Midbrain (tissue), 1 donor: ENCODE measurements around the gene APEX1.

Experiments
- DNase-seq: peaks from one replicate; lab custom pipeline; 2025; lab: John Stamatoyannopoulos, UW

The APEX1 gene

DNA sequence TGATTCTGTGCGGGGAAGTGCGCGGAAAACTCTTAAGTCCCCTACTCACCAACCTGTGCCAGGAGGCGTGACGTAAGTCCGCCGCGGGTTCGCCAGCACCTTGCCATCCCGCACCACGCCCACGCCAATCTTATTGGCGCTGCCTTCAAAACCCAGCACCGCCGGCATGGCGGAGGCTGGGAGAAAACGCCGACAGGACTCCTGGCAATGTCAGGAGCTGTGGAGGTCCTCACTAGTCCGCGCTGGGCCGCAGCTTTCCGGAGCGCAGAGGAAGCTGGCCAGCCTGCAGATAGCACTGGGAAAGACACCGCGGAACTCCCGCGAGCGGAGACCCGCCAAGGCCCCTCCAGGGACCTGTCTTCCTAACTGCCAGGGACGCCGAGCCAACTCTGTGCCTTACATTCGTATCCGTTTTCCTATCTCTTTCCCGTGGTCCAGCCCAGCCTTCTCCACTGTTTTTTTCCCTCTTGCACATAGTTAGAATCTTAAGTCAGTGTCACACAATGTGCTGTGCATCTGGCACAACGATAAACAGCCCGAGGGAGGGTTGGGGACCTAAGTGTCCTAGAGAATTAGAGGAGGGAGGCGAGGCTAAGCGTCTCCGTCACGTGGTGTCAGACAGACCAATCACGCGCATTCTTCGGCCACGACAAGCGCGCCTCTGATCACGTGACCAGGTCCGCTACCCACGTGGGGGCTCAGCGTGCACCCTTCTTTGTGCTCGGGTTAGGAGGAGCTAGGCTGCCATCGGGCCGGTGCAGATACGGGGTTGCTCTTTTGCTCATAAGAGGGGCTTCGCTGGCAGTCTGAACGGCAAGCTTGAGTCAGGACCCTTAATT, at the start of gene APEX1, which contains the start of gene OSGEP:
APEX1 (plus strand) TSS at position 711 of the 839 bp plus-strand sequence. CDS start 420 bp downstream, outside the sequence.
OSGEP (minus strand) TSS at position 297 of the 839 bp plus-strand sequence; CDS start at position 168, 129 bp downstream.
- peak; percentile 99 for DNase-seq

DNA sequence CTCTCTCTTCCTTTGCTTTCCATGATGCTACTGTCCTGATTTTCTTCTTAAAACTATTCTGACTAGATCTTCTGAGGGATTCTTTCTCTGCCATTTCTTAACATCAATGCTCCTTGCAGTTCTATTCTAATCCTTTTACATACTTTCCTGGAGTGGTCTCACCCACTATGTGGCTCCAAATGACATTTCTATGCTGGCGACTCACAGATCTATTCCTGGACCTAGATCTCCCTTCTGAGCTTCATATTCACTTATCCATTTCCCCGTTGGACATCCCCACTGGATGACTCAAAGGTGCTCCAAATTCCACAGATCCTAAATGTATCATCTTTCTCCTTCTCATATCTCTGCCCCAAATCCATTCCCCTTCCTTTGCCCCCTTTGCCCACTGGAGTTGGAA, 45.8 kb upstream of the APEX1 start:
- DNase-seq = no peak

DNA sequence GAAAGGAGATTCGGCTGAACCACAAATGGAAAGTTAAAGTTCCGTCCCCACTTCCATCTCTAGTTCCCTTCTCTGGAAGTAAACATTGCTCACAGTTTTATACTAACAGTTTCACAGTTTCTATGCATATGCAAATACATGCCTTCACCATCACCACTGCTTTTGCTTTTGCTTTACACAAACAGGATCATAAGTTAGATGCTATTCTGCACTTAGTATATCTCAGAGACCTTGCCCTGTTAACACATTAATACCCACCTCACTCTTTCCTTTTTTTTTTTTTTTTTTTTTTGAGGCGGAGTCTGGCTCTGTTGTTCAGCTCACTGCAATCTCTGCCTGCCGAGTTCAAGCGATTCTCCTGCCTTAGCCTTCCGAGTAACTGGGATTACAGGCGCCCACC, 42.6 kb upstream of the APEX1 start:
- peak; percentile 17 for DNase-seq

DNA sequence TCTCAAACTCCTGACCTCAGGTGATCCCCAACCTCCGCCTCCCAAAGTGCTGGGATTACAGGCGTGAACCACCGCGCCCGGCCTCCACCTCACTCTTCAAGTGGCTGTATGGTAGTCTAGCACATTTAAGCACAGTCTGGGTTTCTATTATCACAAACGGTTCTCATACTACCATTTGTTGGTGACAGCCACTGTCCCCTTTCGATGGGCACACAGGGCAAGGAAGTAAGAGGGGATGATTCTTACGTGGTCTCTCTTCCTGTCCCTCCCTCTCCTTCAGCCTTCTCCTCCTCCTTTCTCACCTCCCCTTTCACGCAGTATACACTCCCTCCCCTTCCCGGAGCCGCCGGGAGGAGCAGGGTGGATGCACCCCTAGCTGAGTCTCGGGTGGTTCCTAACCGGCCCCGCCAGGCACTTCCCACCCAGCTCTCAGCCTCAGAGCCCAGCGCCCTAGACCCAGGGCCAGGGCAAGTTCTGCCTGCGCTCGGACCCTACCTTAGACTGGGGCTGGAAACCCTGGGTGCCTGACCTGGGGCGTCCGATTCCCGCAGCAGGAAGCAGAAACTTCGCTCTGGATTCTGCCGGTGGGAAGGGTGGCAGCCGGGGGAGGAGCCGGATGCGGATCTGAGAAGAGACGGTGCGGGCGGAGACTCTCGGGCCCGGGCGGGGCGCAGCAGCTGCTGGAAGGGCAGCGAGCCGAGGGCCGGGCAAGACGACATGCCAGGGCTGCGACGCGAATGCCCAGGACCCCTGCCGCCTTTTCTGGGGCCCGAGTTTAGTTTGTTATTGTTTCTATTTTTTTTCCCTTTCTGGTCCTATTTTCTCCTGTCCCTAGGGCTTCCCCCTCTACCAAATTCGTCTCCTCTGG, 41.9 kb upstream of the APEX1 start, which contains the start of gene TEP1:
TEP1 (minus strand) TSS at position 626 of the 868 bp plus-strand sequence. CDS start 5,062 bp downstream, outside the sequence.
- peak; percentile 63 for DNase-seq

DNA sequence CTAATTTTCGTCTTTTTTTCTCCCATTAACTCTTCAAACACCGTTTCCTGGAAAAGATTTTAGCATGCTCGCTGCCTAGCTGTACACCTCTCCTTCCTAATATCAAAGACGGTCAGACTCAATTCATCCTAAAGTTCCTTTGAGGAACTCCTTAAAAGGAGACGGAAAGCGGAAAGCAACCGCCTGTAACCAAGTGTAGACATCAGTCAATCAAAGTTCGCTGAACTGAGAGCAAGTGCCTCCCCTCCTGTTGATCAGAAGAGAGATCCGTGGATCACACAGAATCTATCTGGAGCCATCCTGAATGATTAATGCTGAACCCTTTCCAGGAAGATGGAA, 41.3 kb upstream of the APEX1 start:
- DNase-seq = peak; percentile 43

DNA sequence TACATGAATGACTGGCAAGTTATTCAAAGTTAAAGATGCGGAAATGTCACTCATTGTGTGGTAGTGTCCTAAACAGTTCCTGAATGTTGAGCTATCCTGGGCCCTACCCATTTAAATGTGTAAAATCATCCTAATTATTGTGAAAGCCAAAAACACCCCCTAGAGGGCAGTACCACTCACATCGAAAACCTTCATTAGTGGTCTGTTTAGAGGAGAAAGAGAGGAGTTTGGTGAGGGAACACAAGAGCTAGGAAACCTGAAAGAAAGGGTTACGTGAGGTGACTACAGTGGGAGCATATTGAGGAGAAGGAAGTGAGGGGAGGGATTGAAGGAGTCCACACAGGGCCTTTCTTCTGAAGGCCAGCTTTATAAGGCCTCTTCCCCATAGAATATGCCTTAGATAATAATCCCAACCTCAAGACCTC, 39.2 kb upstream of the APEX1 start:
- peak; percentile 61 for DNase-seq

DNA sequence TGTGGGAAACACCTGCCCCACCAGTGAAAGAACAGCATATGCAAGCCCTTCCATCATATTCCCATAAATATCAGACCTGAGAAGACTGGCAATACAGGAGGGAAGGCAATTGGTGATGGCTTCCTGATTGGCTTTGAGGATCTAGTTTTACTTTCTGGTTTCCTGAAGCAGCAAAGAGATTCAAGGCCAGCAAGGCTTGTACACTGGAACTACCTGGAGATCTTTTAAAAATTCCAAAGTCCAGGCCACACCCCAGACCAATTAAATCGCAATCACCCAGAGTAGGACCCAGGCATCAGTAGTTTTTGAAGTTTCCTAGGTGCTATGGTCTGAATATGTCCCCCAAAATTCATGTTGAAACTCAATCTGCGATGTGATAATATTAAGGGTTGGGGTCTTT, 38.8 kb upstream of the APEX1 start:
- DNase-seq = no peak

DNA sequence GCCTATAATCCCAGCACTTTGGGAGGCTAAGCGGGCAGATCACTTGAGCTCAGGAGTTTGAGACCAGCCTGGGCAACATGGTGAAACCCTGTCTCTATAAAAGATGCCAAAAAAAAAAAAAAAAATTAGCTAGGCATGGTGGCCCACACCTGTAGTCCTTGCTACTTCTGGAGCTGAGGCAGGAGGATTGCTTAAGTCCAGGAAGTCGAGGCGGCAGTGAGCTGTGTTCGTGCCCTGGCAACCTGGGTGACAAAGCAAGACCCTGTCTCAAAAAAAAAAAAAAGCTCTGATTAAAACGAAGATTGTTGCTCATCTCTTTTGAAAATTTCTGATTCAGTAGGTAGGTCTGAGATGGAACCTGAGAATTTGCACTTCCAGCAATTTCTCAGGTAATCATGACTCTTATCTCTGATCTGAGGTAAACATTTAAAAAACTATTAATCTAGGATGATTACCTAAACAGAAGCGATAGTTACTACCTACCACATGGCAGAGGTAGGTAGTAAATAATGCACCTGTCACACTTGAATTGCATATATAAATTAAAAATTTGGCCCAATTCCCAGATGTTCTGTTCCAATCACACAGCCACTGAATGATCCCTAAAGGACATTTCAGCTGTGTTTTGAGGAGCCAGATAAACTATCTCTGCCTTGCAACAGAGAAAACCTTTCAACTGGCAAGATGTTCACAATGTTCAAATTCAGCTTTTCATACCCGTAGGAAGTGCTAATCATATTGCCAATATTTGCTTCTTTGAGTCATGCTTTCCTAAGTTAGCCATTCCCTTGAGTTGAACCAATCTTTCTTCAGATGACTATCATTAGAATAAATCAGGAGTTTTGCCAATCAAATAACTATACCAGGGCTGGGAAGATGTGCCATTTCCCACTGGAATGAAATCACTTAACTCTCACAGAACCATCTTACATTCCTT, 37.5 kb upstream of the APEX1 start:
- DNase-seq = no peak

DNA sequence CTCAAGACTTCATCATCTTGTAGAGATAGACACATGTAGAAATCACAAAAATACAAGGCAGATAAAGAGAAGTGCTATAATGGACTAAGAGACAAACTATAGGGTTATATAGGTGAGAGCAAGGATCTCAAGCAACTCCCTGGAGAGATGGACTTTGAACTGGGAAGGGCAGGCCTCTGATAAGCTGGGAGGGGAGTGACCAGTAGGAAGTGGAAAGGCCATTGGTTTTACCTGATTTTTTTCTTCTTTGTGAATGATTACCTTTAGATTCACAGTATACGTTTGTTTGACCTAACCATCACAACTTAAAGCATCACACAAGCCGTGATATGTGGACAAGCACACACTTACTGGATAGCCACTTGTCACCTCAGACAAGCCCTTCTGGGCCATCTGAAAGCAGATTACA, 36.5 kb upstream of the APEX1 start:
- DNase-seq = no peak

DNA sequence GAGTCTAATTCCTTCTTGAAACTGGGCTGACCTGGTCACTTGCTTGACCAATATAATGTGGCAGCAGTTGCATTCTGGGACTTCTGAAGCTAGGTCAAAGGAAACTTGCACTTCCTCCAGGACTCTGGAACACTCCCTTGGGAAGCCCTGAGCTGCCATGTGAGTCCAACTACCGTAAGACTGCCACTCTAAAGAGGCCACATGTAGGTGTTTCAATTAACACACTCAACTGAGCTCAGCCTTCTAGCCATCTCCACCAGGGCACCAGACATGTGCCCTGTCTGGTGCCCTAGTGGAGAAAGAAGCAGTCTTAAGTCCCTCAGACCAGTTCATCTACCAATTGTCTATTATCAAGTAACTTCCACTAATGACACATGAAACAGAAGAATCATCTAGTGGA, 35.6 kb upstream of the APEX1 start:
- no peak for DNase-seq

DNA sequence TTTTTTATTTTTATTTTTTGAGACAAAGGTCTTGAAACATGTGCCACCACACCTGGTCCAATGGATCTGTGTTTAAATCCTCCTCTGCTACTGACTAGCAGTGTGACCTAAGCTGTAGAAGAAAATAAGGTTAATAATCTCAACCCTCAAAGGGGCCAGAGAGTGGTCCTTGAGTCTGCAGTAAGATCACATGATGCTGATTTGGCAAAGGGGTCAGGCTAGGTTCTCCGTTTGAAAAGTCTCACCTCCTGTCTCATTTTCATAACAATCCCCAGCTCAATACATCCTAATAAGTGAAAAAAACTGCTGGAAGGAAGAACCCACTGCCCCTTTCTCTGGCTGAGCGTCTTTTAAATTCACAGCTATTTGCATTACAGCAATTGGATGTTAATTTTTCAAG, 33.8 kb upstream of the APEX1 start:
- no peak for DNase-seq

DNA sequence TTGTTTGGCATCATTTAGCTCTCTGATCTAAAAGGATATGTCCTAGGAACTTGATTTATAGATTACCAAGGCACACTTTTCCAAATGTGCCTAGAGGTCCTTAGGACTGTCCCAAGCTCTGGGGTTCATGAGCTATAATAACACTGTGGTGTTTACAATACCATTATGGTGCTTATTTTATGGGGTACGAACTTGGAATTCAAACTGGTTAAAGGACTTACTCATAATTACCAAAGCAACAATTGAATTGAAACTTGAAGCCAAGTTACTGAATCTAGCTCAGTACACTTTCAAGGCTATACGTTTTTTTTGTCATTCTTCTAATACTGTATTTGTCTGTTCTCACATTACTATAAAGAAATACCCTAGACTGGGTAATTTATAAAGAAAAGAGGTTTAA, 32.1 kb upstream of the APEX1 start:
- DNase-seq = no peak

DNA sequence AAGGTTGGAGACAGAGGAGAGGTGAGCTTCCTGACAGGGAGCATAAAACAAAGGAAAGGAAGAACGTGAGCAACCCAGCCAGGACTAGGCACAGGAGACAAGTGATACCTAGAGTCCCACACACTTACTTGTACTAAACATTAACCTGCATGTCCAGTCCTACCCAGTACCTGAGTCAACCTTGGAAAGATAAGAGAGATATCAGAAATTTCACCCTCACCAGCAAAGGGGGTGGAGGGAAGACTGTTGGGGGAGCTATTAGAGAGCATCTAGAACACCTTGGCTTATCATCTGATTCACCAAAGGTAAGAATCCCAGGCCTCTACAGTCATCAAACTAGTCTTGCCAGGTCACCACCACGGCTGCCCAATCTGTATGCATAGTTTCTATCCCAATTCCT, 30.2 kb upstream of the APEX1 start:
- no peak for DNase-seq

DNA sequence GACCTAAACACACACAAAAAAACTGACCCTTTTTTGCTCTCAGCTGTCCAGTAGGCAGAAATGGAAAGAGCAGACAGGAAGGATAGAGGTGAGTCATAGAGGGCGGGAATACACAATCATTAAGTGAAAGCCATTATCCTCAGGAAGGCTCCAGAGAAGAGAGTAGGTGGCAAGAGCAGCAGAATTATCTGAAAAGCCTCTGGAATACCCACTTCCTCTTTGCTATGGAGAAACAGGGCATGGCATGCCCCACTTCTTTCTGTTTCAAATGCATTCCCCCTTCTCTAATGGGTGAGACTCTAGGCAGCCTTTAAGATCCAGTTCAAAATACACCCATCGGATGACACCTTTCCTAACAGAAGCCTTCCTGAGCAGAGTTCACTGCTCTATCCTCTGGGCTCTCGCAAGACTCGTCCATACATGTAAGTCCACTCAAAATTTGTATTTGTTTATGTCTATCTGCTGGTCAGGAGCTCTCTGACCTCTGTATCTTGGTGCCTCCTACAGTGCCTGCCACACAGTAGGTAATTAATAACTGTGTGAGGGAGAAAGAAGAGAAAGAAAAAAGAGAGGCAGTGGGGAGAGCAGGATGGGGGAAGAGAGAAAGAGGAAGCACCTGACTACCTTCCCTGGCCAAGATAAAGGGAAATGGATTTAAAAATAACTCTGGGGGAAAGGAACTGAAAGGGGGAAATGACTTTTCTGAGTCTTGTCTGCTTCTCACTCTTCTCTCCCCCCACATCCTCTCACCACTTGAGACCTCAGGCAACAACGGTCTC, 27.6 kb upstream of the APEX1 start:
- peak; percentile 18 for DNase-seq

DNA sequence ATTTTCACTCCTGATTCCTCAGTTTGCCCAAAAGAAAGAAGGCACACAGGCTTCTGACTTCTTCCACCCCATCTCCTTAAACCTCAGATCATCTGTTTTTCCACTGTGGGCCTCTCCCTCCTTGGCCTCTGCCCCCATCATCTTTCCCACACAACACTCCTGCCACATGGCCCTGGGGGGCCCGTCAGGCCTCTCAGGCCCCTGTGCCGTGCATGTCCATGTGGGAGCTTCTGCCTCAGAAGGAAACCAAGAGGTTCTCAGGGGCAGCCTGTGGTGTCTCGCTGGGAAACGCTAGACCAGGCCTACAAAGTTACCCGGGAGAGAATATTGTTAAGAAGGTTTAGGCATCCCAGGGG, 27.0 kb upstream of the APEX1 start:
- no peak for DNase-seq

DNA sequence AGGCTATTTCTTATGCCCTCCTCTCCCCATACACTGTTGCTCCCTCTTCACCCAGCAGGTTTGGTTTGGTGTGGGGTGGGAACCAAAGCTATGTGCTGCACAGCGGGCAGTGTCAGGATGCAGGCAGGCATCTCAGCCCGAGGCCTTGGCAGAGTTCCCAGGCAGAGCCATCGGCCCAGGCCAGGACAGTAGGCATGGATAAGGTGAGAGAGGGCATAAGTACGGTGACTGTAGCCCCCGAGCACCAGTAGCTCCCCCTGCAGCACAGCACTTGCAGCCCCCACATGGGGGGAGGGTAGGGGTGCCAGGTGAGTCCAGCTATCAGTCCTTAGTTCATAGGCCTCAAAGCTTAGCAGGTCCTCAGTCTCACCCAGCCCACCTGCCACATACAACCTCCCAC, 26.2 kb upstream of the APEX1 start:
- no peak for DNase-seq

DNA sequence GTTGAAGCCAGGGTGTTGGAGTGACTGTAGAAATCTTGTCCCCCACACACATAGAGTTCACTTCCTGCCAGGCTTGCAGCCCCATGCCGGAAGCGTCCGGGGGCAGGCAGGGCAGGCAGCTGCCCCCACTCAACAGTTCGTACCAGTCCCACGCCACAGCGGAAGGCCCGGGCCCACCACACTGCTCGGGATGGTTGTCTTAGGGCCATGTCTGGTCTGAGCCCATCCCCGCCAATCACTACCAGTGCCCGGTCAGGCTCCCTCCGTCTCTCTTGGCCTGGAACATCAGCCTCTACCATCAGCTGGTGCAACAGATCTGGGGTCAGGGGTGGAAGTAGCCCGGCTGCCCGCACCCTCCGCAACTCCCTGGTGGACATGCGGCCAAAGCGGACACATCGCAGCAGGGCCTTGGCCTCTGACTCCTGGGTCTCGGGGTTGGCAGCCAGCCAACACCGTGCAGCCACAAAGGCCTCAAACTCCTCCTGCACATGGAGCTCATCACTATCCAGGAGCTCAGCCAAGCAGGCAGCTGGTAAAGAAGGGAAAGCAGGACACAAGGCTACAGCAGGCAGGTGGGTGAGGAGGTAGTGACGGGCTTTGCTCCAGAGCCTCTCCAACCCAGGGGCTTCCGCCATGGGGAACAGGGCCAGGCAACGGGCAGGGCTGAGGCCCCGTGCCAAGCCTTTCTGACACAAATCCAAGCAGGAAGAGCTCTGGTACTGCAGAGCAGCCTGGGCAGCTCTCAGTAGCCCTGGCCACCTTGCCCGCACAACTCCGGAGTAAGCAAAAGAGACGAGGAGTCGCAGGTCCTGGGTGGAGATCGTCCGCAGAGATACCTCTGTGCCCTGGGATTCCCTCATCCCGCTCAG, 25.0 kb upstream of the APEX1 start:
- DNase-seq = peak; percentile 31

DNA sequence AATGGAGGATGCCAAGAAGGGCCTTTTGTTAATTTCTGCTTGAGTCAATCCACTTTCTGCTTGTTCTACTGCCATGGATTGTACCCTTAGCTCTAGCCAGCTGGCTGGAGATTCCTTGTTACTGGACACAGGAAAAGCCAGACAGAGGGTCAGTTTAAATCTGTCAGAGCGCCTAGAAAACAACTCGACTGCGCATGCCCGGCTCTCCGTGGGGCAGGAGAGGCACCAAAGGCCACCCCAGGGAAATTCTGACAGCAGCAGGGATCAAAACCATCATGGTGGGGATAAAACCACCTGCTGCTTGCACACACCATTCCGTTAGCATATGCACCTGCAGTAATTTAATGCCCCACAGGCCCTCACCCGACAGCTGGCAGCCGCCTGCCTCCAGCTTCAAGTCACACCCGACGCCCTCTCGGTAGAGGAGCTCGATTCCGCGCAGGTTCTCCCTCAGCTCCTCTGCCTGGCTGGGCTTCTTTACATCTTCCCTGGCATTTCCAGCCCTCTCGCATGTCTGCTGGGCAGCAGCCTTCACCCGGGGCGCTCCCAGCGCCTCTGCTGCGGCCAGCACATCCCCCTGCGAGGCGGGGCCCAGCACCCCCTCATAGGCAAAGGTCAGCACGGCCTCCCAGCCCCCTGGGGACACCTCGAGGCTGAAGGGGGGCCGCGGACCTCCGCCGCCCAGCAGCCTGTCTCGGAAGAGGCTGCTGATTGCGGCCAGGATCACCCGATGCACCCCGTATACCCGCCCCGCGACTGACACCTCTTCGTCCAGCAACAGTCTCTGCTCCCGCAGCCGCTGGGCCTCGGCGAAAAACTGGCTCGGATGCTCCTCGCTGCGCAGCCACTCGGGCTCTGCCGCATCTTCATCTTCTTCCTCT, 20.1 kb upstream of the APEX1 start:
- peak; percentile 85 for DNase-seq
